Chondrocyte (in vitro differentiated cells): Measurements from ENCODE around the gene XKR7. TPM values are rescaled to one million over a fixed set of nuclear protein-coding genes. Genes with fewer than 3 reads are reported as not detected.
"Not testable (repeated sequence)": the region's sequence is repeated elsewhere in the genome, so short reads cannot be mapped to it uniquely, and the experiment has no call there.

Experiments
- DNase-seq: peaks from one replicate; pipeline ENCODE4 v3.0.0; 2021; ENCODE audit warnings: mixed read lengths, low spot score
- H3K27ac Mint-ChIP-seq: one replicate; pipeline ENCODE4 v1.8.0; 2021; ENCODE audit warnings: mild to moderate bottlenecking, moderate library complexity, mixed read lengths; ENCODE audit not compliant: unreplicated experiment
- H3K27me3 Mint-ChIP-seq: 2 replicates; pipeline ENCODE4 v1.8.0; 2021; ENCODE audit warnings: low read depth, mixed read lengths
- H3K36me3 Mint-ChIP-seq: 2 replicates; pipeline ENCODE4 v1.8.0; 2021; ENCODE audit warnings: low read depth, mixed read lengths
- H3K4me1 Mint-ChIP-seq: 2 replicates; pipeline ENCODE4 v1.8.0; 2021; ENCODE audit warnings: low read depth, mild to moderate bottlenecking, mixed read lengths
- H3K4me3 Mint-ChIP-seq: one replicate; pipeline ENCODE4 v1.8.0; 2021; ENCODE audit warnings: mild to moderate bottlenecking, moderate library complexity, mixed read lengths; ENCODE audit not compliant: unreplicated experiment
- H3K9me3 Mint-ChIP-seq: 2 replicates; pipeline ENCODE4 v1.8.0; 2021; ENCODE audit warnings: low read depth, mixed read lengths
- total RNA-seq: library from RNA; stranded (reverse); gene quantifications from 3 replicates; pipeline ENCODE4 v1.2.1, GENCODE V29; 2021
- TF ChIP-seq, protein P1 (sequence below): fragments of 200-600 bp; sonication (generic); IDR thresholded peaks from 2 replicates; pipeline ENCODE4 v1.5.0; 2021; ENCODE audit warnings: antibody characterized with exemption, mild to moderate bottlenecking, moderate library complexity

The XKR7 gene
- total RNA-seq, 1 donor from 2014 or later: 0.02 TPM

DNA sequence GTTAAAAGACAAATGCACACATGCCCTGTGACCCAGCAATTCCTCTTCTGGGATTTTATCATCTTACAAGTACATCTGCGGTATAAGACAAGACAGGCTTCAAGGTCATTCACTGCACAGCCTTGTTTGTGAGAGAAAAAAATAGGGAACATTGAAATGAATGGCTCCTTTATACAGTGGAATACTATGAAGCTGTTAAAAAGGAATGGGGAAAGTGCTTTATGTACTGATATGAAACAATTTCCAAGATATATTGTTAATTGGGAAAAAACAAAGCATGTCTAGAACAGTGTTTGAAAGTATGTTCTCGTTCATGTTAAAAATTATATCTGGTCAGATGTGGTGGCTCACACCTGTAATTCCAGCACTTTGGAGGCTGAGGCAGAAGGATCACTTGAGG is 41.5 kb upstream of the XKR7 start:
- H3K9me3 Mint-ChIP-seq: no peaks in the 10 kb centered on the region
- H3K27ac Mint-ChIP-seq: no peak overlapping the region
- H3K27me3 Mint-ChIP-seq: peaks cover 63% of the 10 kb centered on the region
- no peak overlapping the region for H3K4me3 Mint-ChIP-seq
- peaks cover 3% of the 10 kb centered on the region for H3K4me1 Mint-ChIP-seq
- H3K36me3 Mint-ChIP-seq: no peaks in the 10 kb centered on the region
- DNase-seq: no peak
- TF ChIP-seq, protein P1, sequence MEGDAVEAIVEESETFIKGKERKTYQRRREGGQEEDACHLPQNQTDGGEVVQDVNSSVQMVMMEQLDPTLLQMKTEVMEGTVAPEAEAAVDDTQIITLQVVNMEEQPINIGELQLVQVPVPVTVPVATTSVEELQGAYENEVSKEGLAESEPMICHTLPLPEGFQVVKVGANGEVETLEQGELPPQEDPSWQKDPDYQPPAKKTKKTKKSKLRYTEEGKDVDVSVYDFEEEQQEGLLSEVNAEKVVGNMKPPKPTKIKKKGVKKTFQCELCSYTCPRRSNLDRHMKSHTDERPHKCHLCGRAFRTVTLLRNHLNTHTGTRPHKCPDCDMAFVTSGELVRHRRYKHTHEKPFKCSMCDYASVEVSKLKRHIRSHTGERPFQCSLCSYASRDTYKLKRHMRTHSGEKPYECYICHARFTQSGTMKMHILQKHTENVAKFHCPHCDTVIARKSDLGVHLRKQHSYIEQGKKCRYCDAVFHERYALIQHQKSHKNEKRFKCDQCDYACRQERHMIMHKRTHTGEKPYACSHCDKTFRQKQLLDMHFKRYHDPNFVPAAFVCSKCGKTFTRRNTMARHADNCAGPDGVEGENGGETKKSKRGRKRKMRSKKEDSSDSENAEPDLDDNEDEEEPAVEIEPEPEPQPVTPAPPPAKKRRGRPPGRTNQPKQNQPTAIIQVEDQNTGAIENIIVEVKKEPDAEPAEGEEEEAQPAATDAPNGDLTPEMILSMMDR: no peak

DNA sequence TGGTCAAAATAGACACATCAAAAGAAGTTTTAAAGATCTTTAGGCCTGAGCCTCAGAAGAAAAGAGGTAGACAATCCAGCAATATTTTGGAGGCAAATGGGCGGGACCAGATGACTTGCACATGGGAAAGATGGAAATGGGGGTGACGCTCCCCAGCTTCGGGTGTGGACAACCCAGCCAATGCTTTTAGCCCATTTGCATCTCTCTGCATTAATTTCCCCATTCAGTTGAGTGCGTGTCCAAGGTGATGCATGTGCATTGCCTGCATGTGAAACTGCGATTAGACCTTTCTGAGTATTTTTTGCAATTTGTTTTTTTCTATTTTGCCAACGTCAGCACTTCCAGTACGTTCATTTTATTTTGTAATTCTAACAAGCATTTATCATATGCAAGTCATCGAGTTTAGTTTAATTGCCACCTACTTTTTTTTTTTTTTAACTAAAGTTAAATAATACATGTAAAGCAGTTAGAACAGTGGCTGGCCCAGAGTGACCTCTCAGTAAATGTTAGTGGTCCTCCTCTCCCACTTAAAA is 40.3 kb upstream of the XKR7 start:
- H3K9me3 Mint-ChIP-seq: no peaks in the 10 kb centered on the region
- DNase-seq: peak; percentile 19
- no peak overlapping the region for H3K4me3 Mint-ChIP-seq
- H3K27me3 Mint-ChIP-seq: peaks cover 67% of the 10 kb centered on the region
- H3K4me1 Mint-ChIP-seq: peaks cover 3% of the 10 kb centered on the region
- H3K36me3 Mint-ChIP-seq: no peaks in the 10 kb centered on the region
- no peak overlapping the region for H3K27ac Mint-ChIP-seq
- TF ChIP-seq, protein P1: no peak

DNA sequence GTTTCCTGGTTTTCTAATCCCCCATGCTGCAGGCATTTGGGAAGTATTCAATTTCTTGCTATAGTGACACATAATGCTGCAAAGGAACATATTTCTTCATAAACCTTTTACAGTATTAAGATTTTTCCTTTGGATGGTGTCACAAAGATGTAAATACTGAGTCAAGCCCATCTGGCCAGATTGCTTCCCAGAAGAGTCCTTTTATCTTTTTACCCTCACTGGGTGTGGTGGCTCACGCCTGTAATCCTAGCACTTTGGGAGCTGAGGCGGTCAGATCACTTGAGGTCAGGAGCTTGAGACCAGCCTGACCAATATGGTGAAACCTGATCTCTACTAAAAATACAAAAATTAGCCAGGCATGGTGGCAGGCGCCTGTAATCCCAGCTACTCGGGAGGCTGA is 38.3 kb upstream of the XKR7 start:
- H3K4me1 Mint-ChIP-seq, H3K4me3 Mint-ChIP-seq, H3K36me3 Mint-ChIP-seq, H3K9me3 Mint-ChIP-seq, H3K27ac Mint-ChIP-seq: not testable (repeated sequence)
- H3K27me3 Mint-ChIP-seq: peaks cover 51% of the 10 kb centered on the region
- DNase-seq: peak; percentile 18

DNA sequence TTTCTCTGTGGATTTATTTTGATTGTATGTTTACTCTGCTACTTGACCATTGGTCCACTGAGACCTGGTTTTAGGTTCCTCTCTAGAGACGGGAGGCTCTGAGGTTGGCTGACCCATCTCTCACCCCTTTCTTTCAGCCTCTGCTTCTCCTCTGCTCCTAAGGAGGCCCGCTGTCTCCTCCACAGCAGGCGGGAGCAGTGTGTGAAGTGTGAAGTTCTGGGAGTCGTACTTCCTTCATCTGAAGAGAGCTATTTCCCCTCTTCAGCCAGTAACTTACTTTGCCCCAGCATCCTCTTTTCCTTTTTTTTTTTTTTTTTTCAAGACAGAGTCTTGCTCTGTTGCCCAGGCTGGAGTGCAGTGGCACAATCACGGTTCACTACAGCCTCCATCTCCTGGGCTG is 37.2 kb upstream of the XKR7 start:
- H3K9me3 Mint-ChIP-seq: no peaks in the 10 kb centered on the region
- no peaks in the 10 kb centered on the region for H3K4me1 Mint-ChIP-seq
- H3K36me3 Mint-ChIP-seq: no peaks in the 10 kb centered on the region
- TF ChIP-seq, protein P1: no peak
- peaks cover 41% of the 10 kb centered on the region for H3K27me3 Mint-ChIP-seq
- H3K27ac Mint-ChIP-seq: no peak overlapping the region
- H3K4me3 Mint-ChIP-seq: no peak overlapping the region
- DNase-seq: peak; percentile 26

DNA sequence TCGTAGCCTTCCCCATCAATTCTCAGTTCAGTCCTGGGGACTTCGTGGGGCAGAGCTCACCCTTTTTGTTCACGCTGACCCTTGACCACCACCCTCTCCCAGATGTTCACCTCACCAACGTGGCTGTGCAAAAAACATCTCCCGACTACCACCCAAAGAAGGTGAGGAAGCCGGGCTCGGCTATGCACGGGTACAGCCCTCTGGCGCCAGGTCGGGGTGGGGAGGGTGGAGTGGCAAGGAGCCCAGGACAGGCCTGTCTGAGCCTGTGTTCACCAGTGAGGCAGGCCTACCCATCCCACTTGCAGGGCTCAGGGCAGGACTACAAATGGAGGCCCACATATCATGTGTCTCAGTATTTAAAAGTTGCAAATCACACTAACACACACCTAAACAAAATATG is 34.3 kb upstream of the XKR7 start:
- Mint-ChIP-seq H3K27ac (peak overlapping the region; percentile 12), H3K36me3 (no peaks in the 10 kb centered on the region), H3K4me3 (no peak overlapping the region), H3K27me3 (peaks cover 24% of the 10 kb centered on the region), H3K4me1 (no peaks in the 10 kb centered on the region), H3K9me3 (no peaks in the 10 kb centered on the region)
- peak; percentile 81 for DNase-seq
- TF ChIP-seq, protein P1: no peak

DNA sequence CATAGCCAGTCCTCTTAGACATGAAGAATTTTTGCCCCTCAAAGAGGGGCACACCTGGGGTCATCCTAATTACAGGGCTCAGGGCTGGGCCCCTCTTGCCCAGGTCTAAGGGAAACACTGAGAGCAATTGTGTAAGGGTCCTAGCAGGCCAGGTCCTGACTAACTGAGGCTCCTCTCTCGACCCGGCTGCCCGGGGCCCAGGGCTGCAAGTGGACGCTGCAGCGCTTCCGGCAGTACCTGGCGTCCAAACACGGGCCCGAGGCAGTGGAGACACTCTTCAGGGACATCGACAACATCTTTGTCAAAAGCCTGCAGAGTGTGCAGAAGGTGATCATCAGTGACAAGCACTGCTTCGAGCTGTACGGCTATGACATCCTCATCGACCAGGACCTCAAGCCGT is 33.5 kb upstream of the XKR7 start:
- Mint-ChIP-seq H3K9me3 (no peaks in the 10 kb centered on the region), H3K27ac (no peak overlapping the region), H3K27me3 (peaks cover 26% of the 10 kb centered on the region), H3K36me3 (no peaks in the 10 kb centered on the region), H3K4me1 (no peaks in the 10 kb centered on the region), H3K4me3 (no peak overlapping the region)
- TF ChIP-seq, protein P1: no peak
- peak; percentile 68 for DNase-seq
